Suppressor macrophage treated with lipopolysaccharide for 1 hour (primary cell): Measurements from ENCODE around the gene DDX10.
"Not testable (repeated sequence)": the region's sequence is repeated elsewhere in the genome, so short reads cannot be mapped to it uniquely, and the experiment has no call there.

Source experiments
- DNase-seq, 3 donors: peaks; one replicate each; pipeline ENCODE4 v3.0.0-alpha.2; 2020 to 2022

DDX10 gene

GRCh38 chr11:108779147-108779546 is 114.3 kb downstream of the DDX10 start:
- not testable (repeated sequence) for DNase-seq

DNA sequence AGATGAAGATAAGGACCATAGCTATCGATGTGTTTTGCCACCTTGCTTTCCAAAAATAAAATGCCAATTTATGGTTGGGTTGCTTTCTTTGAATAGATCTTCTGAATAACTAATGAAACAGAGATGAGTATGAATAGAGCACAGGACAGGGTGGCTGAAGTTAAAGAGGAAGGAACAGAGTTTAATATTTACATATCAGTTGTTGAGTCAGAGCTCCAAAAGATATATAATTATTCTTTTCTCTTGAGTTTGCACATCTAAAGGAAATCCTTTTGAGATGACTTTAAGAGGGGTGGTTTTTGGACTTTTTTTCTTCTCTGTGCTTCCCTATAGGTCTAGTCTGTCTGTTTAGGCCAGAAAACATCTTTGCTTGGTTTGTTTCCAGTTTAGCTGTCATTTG is 115.2 kb downstream of the DDX10 start:
- DNase-seq: peak in 1 of 3 donors; percentile 6

DNA sequence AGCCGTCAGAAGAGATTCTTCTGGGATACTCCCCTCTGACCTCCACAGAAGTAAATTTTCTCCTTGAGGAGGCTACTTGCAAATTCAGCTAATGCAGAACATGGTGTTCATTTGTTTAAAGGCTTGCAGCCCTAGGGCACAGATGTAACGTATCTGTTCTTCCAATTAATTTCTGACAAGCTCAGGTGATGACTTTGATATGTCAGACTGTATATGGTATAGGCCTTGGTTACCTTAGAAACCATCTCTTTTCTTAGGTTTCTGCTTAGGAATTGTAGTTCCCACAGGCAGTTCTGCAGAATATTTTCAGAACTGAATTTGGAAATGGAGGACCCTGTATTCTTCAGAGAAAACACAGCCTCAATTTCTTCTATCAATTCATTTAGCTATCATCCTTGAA is 117.1 kb downstream of the DDX10 start:
- no peak for DNase-seq

GRCh38 chr11:108786281-108786990 is 121.6 kb downstream of the DDX10 start:
- DNase-seq: no peak

DNA sequence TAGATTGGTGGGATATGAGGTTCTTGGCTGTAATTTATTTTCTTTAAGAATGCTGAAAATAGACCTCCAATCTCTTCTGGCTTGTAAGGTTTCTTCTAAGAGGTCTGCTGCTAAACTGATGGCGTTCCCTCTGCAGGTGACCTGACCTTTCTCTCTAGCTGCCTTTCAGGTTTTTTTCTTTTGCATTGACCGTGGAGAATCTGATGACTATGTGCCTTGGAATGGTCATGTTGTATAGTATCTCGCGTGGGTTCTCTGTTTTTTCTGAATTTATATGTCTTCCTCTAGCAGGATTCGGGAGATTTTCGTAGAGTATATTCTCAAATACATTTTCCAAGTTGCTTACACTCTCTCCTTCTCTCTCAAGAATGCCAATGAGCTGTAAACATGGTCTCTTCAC is 122.2 kb downstream of the DDX10 start:
- no peak for DNase-seq

GRCh38 chr11:108788565-108789199 is 123.8 kb downstream of the DDX10 start:
- no peak for DNase-seq

DNA sequence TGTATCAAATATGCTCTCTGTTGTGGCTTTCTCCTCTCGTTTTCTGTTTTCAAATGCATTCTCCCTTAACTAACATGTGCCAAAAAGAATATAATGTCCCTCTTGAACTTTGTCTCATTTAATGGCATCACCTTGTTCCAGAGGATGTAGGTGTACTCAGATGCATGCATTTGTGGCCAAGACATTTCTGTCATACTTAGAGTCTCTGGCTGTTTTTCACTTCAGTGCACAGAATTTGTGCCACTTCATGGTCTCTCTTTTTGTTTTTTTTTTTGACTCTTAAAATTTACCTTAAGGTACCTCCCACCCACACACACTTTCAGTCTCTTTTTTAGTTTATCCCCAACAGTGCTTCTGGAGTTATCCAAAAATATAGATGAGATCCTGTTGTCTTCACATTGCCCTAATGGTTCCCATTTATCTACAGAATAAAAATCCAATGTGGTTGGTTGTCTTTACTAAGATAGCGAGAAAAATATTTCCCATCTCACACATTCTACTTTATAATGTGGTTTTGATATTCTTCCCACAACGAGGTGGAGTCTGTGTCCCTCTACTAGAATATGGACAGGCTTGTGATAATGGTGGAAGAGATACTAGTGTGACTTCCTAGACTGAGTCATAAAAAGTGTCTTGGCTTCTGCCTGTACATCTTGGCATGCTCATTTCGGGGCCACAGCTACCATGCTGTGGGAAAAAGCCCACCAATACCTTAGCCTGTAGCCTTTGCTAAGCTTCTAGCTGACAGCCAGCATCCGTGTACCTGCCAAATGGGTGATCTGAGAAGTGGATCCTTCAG is 125.8 kb downstream of the DDX10 start:
- no peak for DNase-seq

- DNase-seq: no peak
Observed at GRCh38 chr11:108793138-108793537, 128.3 kb downstream of the DDX10 start.

- DNase-seq: no peak
Observed at GRCh38 chr11:108793611-108794010, 128.7 kb downstream of the DDX10 start.

DNA sequence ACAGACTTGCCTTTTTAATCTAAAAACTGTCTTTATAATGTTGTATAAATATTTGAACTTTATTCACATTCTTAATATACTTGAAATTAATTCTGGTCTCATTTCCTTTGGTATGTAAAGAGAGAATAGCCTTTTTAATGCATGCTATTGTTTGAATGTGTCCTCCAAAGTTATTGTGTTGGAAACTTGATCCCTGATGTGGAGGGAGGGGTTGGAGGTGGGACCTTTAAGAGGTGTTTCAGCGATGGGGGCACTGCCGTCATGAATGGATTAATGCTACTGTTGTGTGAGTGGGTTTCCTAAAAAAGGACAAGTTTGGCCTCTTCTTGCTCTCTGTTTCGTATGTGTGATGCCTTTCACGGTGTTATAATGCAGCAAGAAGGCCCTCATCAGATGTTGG is 131.7 kb downstream of the DDX10 start:
- no peak for DNase-seq

DNA sequence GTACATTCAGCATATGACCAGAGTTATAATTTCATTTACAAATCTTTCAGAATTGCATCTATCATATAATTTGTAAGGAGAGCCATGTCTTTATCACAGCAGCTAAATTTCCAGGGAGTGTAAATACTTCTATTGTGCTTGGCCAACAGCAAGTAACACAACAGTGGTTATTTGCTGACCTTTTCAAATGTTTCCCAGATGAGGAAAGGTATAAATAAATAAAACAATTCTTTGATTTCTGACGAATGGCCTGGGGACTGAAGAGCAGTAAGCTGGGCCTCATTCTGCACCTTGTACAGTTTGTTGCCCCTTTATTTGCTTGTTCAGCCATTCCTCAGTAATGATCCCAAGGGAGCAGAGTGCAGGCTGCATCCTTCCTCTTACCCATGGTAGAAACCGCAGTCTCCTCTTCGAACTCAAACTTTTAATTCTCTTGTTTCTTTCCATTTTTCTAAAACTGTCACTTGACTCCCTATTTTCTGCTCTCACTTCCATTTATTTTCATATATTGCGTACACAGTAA is 132.8 kb downstream of the DDX10 start:
- no peak for DNase-seq

GRCh38 chr11:108802492-108802891 is 137.6 kb downstream of the DDX10 start:
- no peak for DNase-seq

DNA sequence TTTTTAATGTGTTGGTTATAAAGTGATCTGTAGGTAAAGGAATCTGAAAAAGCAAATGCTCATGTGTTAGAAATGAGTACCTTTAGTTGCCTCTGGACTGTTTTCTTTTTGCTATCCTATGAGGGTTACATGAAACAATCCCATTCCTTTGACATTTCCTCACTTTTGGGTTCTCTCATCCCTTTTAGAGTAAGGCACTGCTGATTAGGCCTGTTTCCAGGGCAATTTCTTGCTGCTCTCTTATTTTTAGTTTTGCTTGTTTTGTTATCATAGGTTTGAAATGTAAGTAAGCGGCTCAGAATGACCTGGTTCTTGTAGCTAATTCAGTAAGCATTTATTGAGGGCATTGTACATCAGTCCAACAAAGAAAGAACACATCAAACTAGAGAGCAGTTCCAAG is 138.9 kb downstream of the DDX10 start:
- DNase-seq: no peak

DNA sequence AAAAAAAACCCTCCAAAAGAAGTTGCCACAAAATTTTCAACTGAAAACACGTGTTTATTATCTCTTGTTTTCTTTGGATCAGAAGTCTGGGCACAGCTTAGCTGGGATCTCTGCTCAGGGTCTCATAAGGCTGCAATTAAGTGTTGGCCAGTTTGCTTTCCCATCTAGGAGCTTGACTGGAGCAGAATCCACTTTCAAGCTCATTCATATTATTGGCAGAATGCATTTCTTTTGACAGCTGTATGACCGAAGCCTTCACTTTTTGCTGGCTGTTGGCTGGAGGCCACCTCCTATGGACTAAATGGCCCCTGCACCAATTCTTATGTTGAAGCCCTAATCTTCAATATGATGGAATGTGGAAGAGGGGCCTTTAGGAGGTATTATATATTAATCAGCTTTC is 139.6 kb downstream of the DDX10 start:
- no peak for DNase-seq

GRCh38 chr11:108805030-108805429 is 140.2 kb downstream of the DDX10 start:
- DNase-seq: no peak

DNA sequence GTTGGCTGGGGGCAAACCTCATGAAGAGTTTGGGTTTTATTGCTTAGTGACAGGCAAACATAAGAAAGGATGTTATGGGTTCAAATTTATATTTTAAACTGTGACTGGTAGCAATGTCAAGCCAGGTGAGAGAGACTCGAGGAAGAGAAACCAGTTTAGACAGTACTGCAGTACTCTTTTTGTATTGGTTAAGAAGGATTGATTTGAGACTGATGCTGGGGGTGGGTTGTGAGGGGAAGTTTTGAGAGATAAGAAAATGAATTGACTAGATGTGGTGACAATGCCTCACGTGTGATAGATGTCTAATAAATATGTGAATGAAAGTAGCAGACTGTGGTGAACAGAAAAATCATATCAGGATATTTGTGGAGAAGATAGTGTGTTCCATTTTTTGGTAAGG is 142.4 kb downstream of the DDX10 start:
- no peak for DNase-seq

- DNase-seq: no peak
Observed at GRCh38 chr11:108813086-108813485, 148.2 kb downstream of the DDX10 start.

DNA sequence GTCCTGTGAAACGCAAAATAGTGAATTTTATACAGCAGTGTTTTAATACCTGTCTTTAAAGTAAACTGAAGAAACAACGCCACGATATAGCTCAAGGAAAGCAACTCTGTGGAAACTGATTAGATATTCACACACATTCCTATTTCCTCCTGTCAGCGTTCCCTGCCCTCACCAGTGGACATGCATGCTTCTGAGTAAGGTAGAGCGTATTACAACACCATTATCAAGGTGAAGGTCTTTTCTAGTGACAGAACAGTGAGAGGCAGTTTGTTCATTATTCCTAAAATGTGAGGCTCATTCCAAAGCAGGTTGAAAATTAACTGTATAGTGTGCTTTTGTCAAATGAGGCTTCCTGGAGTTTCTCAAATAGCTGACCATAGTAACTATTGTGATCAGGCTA is 153.1 kb downstream of the DDX10 start:
- DNase-seq: no peak

DNA sequence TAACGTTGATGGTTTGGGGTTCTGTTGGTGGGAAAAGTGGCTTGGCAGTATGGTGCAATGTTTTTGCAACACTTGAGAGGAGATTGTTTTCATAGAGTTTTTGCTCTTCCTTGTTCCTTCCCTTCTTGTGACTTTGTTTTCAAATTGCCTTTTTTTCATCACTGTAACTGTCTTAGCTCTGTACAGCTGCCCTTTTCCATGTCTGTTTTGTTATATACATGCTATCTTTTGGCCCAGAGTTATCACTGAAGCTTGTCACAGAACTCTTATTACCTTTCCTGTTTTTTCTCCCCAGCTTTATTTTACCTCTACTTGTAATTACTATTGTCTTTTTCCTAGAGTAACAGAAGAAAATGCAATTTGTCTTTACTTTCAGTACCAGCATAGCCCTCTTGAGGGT is 154.1 kb downstream of the DDX10 start:
- DNase-seq: no peak

GRCh38 chr11:108819957-108820356 is 155.1 kb downstream of the DDX10 start:
- peak in 2 of 3 donors; percentile 2 to 12 for DNase-seq

- DNase-seq: not testable (repeated sequence)
Observed at GRCh38 chr11:108823960-108824359, 159.1 kb downstream of the DDX10 start.

GRCh38 chr11:108824545-108824944 is 159.7 kb downstream of the DDX10 start:
- DNase-seq: no peak

GRCh38 chr11:108825381-108825780 is 160.5 kb downstream of the DDX10 start:
- no peak for DNase-seq

- DNase-seq: no peak
Observed at GRCh38 chr11:108826136-108826535, 161.3 kb downstream of the DDX10 start.
